Measurements from ENCODE around the gene EPS8L3. TPM values are rescaled to one million over a fixed set of nuclear protein-coding genes. Genes with fewer than 3 reads are reported as not detected.

Gene EPS8L3
- total RNA-seq, 1 experiment from 2014 or later, result not detected

GRCh38 chr1:109805486-109806165, 41.9 kb upstream of the EPS8L3 start:
- no TSS peak for BruUV-seq (replicated peaks)
- Histone ChIP-seq H3K27ac (ENCODE audit: low read depth, low read length, poor library complexity, severe bottlenecking) (no peak overlapping the region), H3K36me3 (ENCODE audit: insufficient read depth, low read length, poor library complexity, severe bottlenecking) (no peaks in the 10 kb centered on the region), H3K4me1 (ENCODE audit: insufficient read depth, low read length, poor library complexity, severe bottlenecking) (peaks cover 8% of the 10 kb centered on the region), H3K9me3 (ENCODE audit: low read depth, low read length, poor library complexity, severe bottlenecking) (no peaks in the 10 kb centered on the region), H3K4me3 (ENCODE audit: low read depth, low read length, poor library complexity, severe bottlenecking) (no peak overlapping the region), H3K27me3 (replicated peaks; ENCODE audit: insufficient read depth, low read depth, low read length, poor library complexity) (no peaks in the 10 kb centered on the region)
- intact Hi-C loops (cut with micrococcal nuclease; ENCODE audit: unreplicated experiment), result no loop called here
- CTCF ChIA-PET, result interaction anchor here (0.7 kb wide), 1 partner anchor 190 kb away, joined by 4 read pairs; no protein-coding TSS in a partner anchor
- POLR2A ChIA-PET (ENCODE audit: low non-redundant PET), result interaction anchor here (0.6 kb wide), 2 partner anchors 12 to 31 kb away, joined by 3 to 5 read pairs; no protein-coding TSS in a partner anchor
- TF ChIP-seq EZH2 (IDR thresholded peaks at IDR 0.05; ENCODE audit: borderline replicate concordance, low read depth, low read length, poor library complexity, severe bottlenecking) (no peak), CTCF (conservative IDR thresholded peaks at IDR 0.05; ENCODE audit: low read depth, low read length) (no peak)
- DNase-seq (ENCODE audit: low spot score), result no peak

GRCh38 chr1:109804660-109805059, 40.9 kb upstream of the EPS8L3 start:
- TF ChIP-seq CTCF (conservative IDR thresholded peaks at IDR 0.05; ENCODE audit: low read depth, low read length) (no peak), EZH2 (IDR thresholded peaks at IDR 0.05; ENCODE audit: borderline replicate concordance, low read depth, low read length, poor library complexity, severe bottlenecking) (no peak)
- H3K9me3 ChIP-seq (ENCODE audit: low read depth, low read length, poor library complexity, severe bottlenecking), result no peaks in the 10 kb centered on the region
- ChIA-PET POLR2A (ENCODE audit: low non-redundant PET) (no interaction called here), CTCF (interaction anchor here (0.7 kb wide), 1 partner anchor 189 kb away, joined by 4 read pairs; no protein-coding TSS in a partner anchor)
- BruUV-seq (replicated peaks), result no TSS peak
- intact Hi-C loops (cut with micrococcal nuclease; ENCODE audit: unreplicated experiment), result no loop called here
- no peak for DNase-seq (ENCODE audit: low spot score)
- H3K4me1 ChIP-seq (ENCODE audit: insufficient read depth, low read length, poor library complexity, severe bottlenecking), result peaks cover 8% of the 10 kb centered on the region
- H3K36me3 ChIP-seq (ENCODE audit: insufficient read depth, low read length, poor library complexity, severe bottlenecking), result no peaks in the 10 kb centered on the region
- H3K27me3 ChIP-seq (replicated peaks; ENCODE audit: insufficient read depth, low read depth, low read length, poor library complexity), result no peaks in the 10 kb centered on the region
- no peak overlapping the region for H3K4me3 ChIP-seq (ENCODE audit: low read depth, low read length, poor library complexity, severe bottlenecking)
- H3K27ac ChIP-seq (ENCODE audit: low read depth, low read length, poor library complexity, severe bottlenecking), result no peak overlapping the region

DNA sequence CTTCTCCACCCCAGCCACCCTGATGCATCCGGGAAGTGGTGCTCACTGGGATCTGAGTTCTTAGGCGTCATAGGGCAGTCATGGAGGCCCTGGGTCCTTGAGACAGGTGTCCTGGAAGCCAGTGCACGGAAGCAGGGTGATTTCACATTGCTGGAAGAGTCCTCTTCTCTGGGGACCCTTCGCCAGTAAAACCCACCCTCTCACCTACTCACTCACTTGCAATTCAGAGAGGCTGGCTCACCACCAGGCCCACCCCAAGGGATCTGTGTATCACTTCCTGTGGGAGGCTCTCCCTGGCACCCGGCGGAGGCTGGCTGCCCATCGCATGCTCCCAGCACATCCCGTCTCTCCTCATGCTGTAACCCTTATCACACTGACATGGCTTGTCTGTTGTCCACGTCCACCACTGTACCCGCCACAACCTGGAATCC, 40.2 kb upstream of the EPS8L3 start:
- Histone ChIP-seq H3K9me3 (ENCODE audit: low read depth, low read length, poor library complexity, severe bottlenecking) (no peaks in the 10 kb centered on the region), H3K4me1 (ENCODE audit: insufficient read depth, low read length, poor library complexity, severe bottlenecking) (peaks cover 8% of the 10 kb centered on the region), H3K36me3 (ENCODE audit: insufficient read depth, low read length, poor library complexity, severe bottlenecking) (no peaks in the 10 kb centered on the region), H3K4me3 (ENCODE audit: low read depth, low read length, poor library complexity, severe bottlenecking) (no peak overlapping the region), H3K27me3 (replicated peaks; ENCODE audit: insufficient read depth, low read depth, low read length, poor library complexity) (no peaks in the 10 kb centered on the region), H3K27ac (ENCODE audit: low read depth, low read length, poor library complexity, severe bottlenecking) (no peak overlapping the region)
- intact Hi-C loops (cut with micrococcal nuclease; ENCODE audit: unreplicated experiment), result no loop called here
- peak; percentile 36 for DNase-seq (ENCODE audit: low spot score)
- BruUV-seq (replicated peaks), result no TSS peak
- ChIA-PET POLR2A (ENCODE audit: low non-redundant PET) (no interaction called here), CTCF (no interaction called here)
- no peak for TF ChIP-seq EZH2 (IDR thresholded peaks at IDR 0.05; ENCODE audit: borderline replicate concordance, low read depth, low read length, poor library complexity, severe bottlenecking)
- no peak for TF ChIP-seq CTCF (conservative IDR thresholded peaks at IDR 0.05; ENCODE audit: low read depth, low read length)

All from A673 (cell line).